PC-9 (cell line): Measurements from ENCODE around the gene OR4D2. TPM values are rescaled to one million over a fixed set of nuclear protein-coding genes. Genes with fewer than 3 reads are reported as not detected.
"Not testable (repeated sequence)": the region's sequence is repeated elsewhere in the genome, so short reads cannot be mapped to it uniquely, and the experiment has no call there.

Experiments
- BruUV-seq: library from RNA; stranded (reverse); fragments of 400-500 nt; replicated peaks from 2 replicates; lab custom pipeline; 2021; lab: Mats Ljungman, UMichigan
- CTCF ChIA-PET: fragments of 300-600 bp; sonication (Branson Sonifier 250); formaldehyde crosslinking; loops from one replicate; lab custom pipeline; 2022; ENCODE audit warnings: antibody characterized with exemption; lab: Charles Lee
- POLR2A ChIA-PET: fragments of 300-600 bp; sonication (Branson Sonifier 250); formaldehyde crosslinking; loops from one replicate; lab custom pipeline; 2022; ENCODE audit warnings: antibody characterized with exemption; ENCODE audit not compliant: unreplicated experiment; lab: Charles Lee
- DNase-seq, 2 experiments: peaks; one replicate each; pipeline versions ENCODE4 v3.0.0 to v3.0.0-alpha.2; 2015 to 2022; ENCODE audit warnings: mixed read lengths in 1 of 2
- H2AFZ ChIP-seq: fragments of 200-600 bp; sonication (generic); 2 replicates; pipeline ENCODE4 v1.8.1; 2017; ENCODE audit warnings: antibody characterized with exemption
- H3F3A ChIP-seq: fragments of 200-600 bp; sonication (generic); 2 replicates; pipeline ENCODE4 v1.8.1; 2017; ENCODE audit warnings: antibody characterized with exemption, mild to moderate bottlenecking, low read depth; ENCODE audit not compliant: insufficient read depth
- H3K27ac ChIP-seq: fragments of 200-600 bp; sonication (generic); 2 replicates; pipeline ENCODE4 v1.6.1; 2016; ENCODE audit warnings: mixed run types
- H3K27me3 ChIP-seq: fragments of 200-600 bp; sonication (generic); 2 replicates; pipeline ENCODE4 v1.6.1; 2016; ENCODE audit warnings: low read depth, mixed run types; ENCODE audit not compliant: insufficient read depth
- H3K36me3 ChIP-seq: fragments of 200-600 bp; sonication (generic); 2 replicates; pipeline ENCODE4 v1.6.1; 2016; ENCODE audit warnings: low read depth, mixed run types
- H3K4me1 ChIP-seq: fragments of 200-600 bp; sonication (generic); replicated peaks from 2 replicates; pipeline ENCODE4 v1.6.1; 2016; ENCODE audit warnings: mixed run types; ENCODE audit not compliant: insufficient read depth
- H3K4me2 ChIP-seq: fragments of 200-600 bp; sonication (generic); 2 replicates; pipeline ENCODE4 v1.6.1; 2017; ENCODE audit warnings: mixed run types
- H3K4me3 ChIP-seq: fragments of 200-600 bp; sonication (generic); 2 replicates; pipeline ENCODE4 v1.6.1; 2016; ENCODE audit warnings: mixed run types
- H3K79me2 ChIP-seq: fragments of 200-600 bp; sonication (generic); 2 replicates; pipeline ENCODE4 v1.6.1; 2017; ENCODE audit warnings: low read depth, mixed run types
- H3K9me2 ChIP-seq: fragments of 200-600 bp; sonication (generic); 2 replicates; pipeline ENCODE4 v1.8.1; 2017; ENCODE audit warnings: mild to moderate bottlenecking; ENCODE audit not compliant: insufficient read depth
- H3K9me3 ChIP-seq: fragments of 200-600 bp; sonication (generic); 2 replicates; pipeline ENCODE4 v1.8.1; 2016; ENCODE audit warnings: low read depth; ENCODE audit not compliant: insufficient read depth
- H4K20me1 ChIP-seq: fragments of 200-600 bp; sonication (generic); 2 replicates; pipeline ENCODE4 v1.8.1; 2017; ENCODE audit not compliant: insufficient read depth
- EZH2 ChIP-seq: fragments of 200-600 bp; sonication (generic); IDR thresholded peaks from 2 replicates; pipeline ENCODE4 v1.8.0; 2017; ENCODE audit warnings: antibody characterized with exemption, low read depth
- intact Hi-C: fragments of 100-400 bp; cut with micrococcal nuclease; formaldehyde crosslinking; loops from one replicate; pipeline ENCODE4 v1.10.0; 2022; ENCODE audit not compliant: unreplicated experiment
- total RNA-seq: library from RNA; stranded (reverse); gene quantifications from 2 replicates; pipeline ENCODE4 v1.2.3, GENCODE V29; 2021
- TF ChIP-seq, protein P1 (sequence below): fragments of 200-600 bp; sonication (generic); conservative IDR thresholded peaks from 2 replicates; pipeline ENCODE4 v1.6.1; 2017; ENCODE audit warnings: mixed run types, antibody characterized with exemption, mild to moderate bottlenecking, moderate library complexity

The OR4D2 gene
- total RNA-seq, 1 experiment from 2014 or later, result not detected

DNA sequence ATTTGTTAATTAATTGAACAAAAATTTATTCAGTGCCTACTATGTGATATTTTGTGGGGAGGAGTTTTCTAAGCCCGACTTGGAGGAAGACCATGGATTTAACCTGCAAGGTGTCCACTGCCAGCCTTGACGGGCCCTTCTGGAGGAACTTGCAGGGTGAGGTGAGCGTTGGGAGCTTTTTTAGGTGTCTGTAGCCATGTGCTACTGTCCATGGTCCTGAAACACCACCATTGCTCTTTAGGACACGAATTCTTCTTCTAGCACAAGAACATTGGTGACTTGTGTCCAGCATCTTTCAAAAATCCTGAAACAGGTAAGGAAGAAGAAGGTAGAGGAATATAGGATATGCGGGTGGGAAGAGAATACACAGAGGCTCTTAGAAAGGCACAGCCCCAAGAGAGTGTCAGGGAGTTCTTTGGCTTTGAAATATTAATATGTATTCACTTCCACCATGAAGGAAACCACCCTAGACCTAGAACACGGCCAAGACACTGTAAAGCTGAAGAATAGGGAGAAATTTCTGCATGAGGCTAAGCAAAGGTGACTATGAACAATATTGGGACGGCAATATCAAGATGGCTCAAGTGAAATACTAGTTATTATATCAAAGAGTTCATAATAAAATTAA lies 46.5 kb upstream of the OR4D2 start:
- Histone ChIP-seq H4K20me1 (0 out of 2 replicates have a peak, but pooled peaks cover 4% of the 10 kb centered on the region), H3K27ac (no peak overlapping the region), H2AFZ (no peak overlapping the region), H3K9me2 (no peaks in the 10 kb centered on the region), H3K36me3 (no peaks in the 10 kb centered on the region), H3K4me3 (no peak overlapping the region), H3K4me1 (no peaks in the 10 kb centered on the region), H3K27me3 (peaks cover 38% of the 10 kb centered on the region), H3K4me2 (no peak overlapping the region), H3F3A (no peaks in the 10 kb centered on the region), H3K79me2 (no peaks in the 10 kb centered on the region), H3K9me3 (no peaks in the 10 kb centered on the region)
- intact Hi-C loops, result no loop called here
- ChIA-PET POLR2A (interaction anchor here (0.6 to 0.7 kb wide), 2 partner anchors 98 to 232 kb away, joined by 5 to 6 read pairs; no protein-coding TSS in a partner anchor), CTCF (no interaction called here)
- peak; percentile 24 to 61 for DNase-seq
- no peak for TF ChIP-seq EZH2
- TF ChIP-seq, protein P1, sequence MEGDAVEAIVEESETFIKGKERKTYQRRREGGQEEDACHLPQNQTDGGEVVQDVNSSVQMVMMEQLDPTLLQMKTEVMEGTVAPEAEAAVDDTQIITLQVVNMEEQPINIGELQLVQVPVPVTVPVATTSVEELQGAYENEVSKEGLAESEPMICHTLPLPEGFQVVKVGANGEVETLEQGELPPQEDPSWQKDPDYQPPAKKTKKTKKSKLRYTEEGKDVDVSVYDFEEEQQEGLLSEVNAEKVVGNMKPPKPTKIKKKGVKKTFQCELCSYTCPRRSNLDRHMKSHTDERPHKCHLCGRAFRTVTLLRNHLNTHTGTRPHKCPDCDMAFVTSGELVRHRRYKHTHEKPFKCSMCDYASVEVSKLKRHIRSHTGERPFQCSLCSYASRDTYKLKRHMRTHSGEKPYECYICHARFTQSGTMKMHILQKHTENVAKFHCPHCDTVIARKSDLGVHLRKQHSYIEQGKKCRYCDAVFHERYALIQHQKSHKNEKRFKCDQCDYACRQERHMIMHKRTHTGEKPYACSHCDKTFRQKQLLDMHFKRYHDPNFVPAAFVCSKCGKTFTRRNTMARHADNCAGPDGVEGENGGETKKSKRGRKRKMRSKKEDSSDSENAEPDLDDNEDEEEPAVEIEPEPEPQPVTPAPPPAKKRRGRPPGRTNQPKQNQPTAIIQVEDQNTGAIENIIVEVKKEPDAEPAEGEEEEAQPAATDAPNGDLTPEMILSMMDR, result no peak
- no TSS peak for BruUV-seq

DNA sequence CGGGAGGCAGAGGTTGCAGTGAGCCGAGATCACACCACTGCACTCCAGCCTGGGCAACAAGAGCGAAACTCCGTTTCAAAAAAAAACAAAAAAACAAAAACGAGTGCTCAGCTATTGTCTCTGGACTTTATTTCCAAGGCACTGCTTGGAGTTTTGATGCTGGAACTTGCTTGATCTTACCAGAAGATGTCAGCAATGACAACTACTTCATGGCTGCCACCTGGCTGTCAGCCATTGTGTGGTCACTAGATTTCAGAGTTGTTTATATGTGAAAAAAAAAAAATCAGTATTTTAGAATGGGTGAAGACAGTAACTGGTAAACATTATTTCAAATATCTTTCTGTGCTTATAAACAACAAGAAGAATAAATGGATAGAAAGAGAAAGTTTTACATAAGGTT lies 44.9 kb upstream of the OR4D2 start:
- intact Hi-C loops, result loop anchor here (1.0 kb wide), 1 partner anchor 325 kb away; no protein-coding TSS in a partner anchor
- no peak overlapping the region for H3K4me3 ChIP-seq
- TF ChIP-seq EZH2, result no peak
- TF ChIP-seq, protein P1, result peak; percentile 66
- no TSS peak for BruUV-seq
- H4K20me1 ChIP-seq, result 0 out of 2 replicates have a peak, but pooled peaks cover 4% of the 10 kb centered on the region
- no peaks in the 10 kb centered on the region for H3K4me1 ChIP-seq
- H3K9me3 ChIP-seq, result no peaks in the 10 kb centered on the region
- H3F3A ChIP-seq, result no peaks in the 10 kb centered on the region
- ChIA-PET POLR2A (no interaction called here), CTCF (interaction anchor here (0.7 kb wide), 1 partner anchor 117 kb away, joined by 3 read pairs; no protein-coding TSS in a partner anchor)
- H3K9me2 ChIP-seq, result no peaks in the 10 kb centered on the region
- H3K27me3 ChIP-seq, result peaks cover 48% of the 10 kb centered on the region
- no peak overlapping the region for H3K27ac ChIP-seq
- no peak overlapping the region for H2AFZ ChIP-seq
- no peak overlapping the region for H3K4me2 ChIP-seq
- H3K36me3 ChIP-seq, result no peaks in the 10 kb centered on the region
- H3K79me2 ChIP-seq, result no peaks in the 10 kb centered on the region
- DNase-seq, result peak; percentile 17 to 49

DNA sequence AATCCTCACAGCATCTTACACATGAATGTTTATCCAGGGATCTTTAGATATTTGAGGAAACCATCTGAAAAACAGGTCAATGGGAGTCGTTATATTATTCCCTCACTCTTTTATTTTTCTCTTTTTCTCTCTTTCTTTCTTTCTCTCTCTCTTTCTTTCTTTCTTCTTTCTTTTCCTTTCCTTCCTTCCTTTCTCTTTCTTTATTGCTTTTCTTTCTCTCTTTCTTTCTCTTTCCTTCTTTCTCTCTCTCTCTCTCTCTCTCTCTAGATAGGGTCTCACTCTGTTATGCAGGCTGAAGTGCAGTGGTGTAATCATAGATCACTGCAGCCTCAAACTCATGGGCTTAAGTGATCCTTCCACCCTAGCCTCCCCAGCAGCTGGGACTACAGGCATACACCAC lies 38.9 kb upstream of the OR4D2 start:
- Histone ChIP-seq H3K79me2 (no peaks in the 10 kb centered on the region), H3K9me2 (no peaks in the 10 kb centered on the region), H3K4me3 (no peak overlapping the region), H3K9me3 (no peaks in the 10 kb centered on the region), H3F3A (no peaks in the 10 kb centered on the region), H3K27ac (no peak overlapping the region), H3K4me1 (no peaks in the 10 kb centered on the region), H3K36me3 (no peaks in the 10 kb centered on the region), H4K20me1 (0 out of 2 replicates have a peak, but pooled peaks cover 4% of the 10 kb centered on the region), H3K27me3 (peaks cover 73% of the 10 kb centered on the region), H2AFZ (no peak overlapping the region), H3K4me2 (no peak overlapping the region)
- ChIA-PET POLR2A (no interaction called here), CTCF (no interaction called here)
- no peak for TF ChIP-seq EZH2
- TF ChIP-seq, protein P1, result no peak
- no TSS peak for BruUV-seq
- intact Hi-C loops, result no loop called here
- no peak for DNase-seq

DNA sequence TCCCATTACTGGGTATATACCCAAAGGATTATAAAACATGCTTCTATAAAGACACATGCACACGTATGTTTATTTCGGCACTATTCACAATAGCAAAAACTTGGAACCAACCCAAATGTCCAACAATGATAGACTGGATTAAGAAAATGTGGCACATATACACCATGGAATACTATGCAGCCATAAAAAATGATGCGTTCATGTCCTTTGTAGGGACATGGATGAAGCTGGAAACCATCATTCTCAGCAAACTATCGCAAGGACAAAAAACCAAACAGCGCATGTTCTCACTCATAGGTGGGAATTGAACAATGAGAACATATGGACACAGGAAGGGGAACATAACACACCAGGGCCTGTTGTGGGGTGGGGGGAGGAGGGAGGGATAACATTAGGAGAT lies 34.1 kb upstream of the OR4D2 start:
- peaks cover 79% of the 10 kb centered on the region for H3K27me3 ChIP-seq
- POLR2A ChIA-PET, DNase-seq, BruUV-seq, H3F3A ChIP-seq, H3K4me3 ChIP-seq, intact Hi-C loops, H3K4me1 ChIP-seq, H3K79me2 ChIP-seq, H4K20me1 ChIP-seq, H3K9me2 ChIP-seq, H3K9me3 ChIP-seq, H3K27ac ChIP-seq, CTCF ChIA-PET, H3K4me2 ChIP-seq, H2AFZ ChIP-seq, H3K36me3 ChIP-seq: not testable (repeated sequence)
